ENCODE measurements around the gene RTP5.

DNA sequence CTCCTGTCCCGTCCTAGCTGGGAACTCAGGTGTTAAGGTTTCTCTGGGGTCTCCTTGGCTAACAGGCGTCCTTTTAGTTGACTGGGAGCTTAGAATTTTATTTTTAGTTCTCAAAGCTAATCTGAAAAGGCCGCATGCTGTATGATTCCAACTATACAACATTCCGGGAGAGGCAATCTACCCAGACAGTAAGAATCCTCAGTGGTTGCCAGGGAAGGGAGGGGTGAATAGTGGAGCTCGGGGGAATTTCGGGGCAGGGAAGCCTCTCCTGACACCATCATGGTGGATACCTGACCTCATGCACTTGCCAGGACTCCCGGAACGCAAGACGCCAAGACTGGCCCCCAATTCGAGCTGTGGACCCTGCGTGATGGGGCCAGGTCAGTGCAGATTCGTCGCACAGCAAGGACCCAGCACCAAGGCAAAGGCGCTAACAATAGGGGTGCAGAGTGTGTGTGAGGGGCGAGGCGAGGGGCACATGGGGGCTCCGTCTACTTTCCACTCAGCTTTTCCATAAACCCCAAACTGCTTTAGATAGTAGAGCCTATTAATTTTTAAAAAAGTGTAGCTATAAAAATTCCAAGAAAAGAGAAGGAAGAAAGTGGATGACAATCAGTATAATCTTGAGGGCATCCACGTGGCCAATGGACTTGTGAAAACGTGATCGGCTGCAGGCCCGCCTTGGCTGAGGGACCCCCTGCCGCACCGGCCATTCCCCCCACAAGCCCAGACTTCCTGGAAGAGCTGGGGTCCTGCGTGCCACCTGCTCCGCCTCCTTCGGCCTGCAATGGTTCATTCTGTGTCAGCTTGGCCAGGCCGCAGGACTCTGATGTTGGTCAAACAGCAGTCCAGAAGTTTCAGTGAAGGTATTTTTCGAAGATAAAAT lies 28.1 kb upstream of the RTP5 start:
- TF ChIP-seq, protein P1, sequence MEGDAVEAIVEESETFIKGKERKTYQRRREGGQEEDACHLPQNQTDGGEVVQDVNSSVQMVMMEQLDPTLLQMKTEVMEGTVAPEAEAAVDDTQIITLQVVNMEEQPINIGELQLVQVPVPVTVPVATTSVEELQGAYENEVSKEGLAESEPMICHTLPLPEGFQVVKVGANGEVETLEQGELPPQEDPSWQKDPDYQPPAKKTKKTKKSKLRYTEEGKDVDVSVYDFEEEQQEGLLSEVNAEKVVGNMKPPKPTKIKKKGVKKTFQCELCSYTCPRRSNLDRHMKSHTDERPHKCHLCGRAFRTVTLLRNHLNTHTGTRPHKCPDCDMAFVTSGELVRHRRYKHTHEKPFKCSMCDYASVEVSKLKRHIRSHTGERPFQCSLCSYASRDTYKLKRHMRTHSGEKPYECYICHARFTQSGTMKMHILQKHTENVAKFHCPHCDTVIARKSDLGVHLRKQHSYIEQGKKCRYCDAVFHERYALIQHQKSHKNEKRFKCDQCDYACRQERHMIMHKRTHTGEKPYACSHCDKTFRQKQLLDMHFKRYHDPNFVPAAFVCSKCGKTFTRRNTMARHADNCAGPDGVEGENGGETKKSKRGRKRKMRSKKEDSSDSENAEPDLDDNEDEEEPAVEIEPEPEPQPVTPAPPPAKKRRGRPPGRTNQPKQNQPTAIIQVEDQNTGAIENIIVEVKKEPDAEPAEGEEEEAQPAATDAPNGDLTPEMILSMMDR (conservative IDR thresholded peaks at IDR 0.05; ENCODE audit: low read depth, low read length) = no peak
- no peak for TF ChIP-seq EZH2 (IDR thresholded peaks at IDR 0.05; ENCODE audit: borderline replicate concordance, low read depth, low read length, poor library complexity, severe bottlenecking)
